ENCODE results near the gene CPA3. TPM values are rescaled to one million over a fixed set of nuclear protein-coding genes. Genes with fewer than 3 reads are reported as not detected.

The CPA3 gene
- 0.50 and 0.89 TPM in 2 replicates for total RNA-seq

GRCh38 chr3:148865049-148865448, at the start of gene CPA3:
TSS of gene CPA3 (plus strand) at chr3:148865296. CDS start at chr3:148865308, 12 bp downstream.

DNA sequence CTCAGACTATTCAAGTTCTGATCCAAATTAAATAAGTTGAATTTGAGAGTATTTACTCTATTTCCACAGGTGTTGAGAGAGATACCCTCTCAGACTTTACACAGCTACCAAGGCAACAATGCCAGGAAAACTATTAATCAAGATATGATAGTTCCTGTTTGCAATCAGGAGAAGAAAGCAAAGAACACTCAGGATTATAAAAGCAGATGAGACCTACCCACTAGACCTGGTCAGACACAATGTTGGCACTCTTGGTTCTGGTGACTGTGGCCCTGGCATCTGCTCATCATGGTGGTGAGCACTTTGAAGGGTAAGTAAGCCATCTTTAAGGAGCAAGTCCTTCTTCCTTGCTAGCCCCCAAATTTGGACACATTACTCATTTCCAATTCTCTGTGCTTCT, 37.5 kb upstream of the CPA3 start, which contains the start of gene CPB1:
Gene CPB1 (plus strand): TSS at position 227 of the 400 bp plus-strand sequence. CDS start 13 bp downstream, at position 240.

Other genes starting within 250 kb of the CPA3 start
- 2.7 and 2.8 TPM in 2 replicates for gene AGTR1, start 167.4 kb upstream of the CPA3 start, total RNA-seq
- 0.15 TPM in 1 of 2 replicates, not detected in the other for gene CPB1, start 37.5 kb upstream of the CPA3 start, total RNA-seq
- 41.0 and 41.5 TPM in 2 replicates for gene GYG1, start 126.2 kb downstream of the CPA3 start, total RNA-seq
- 19.8 and 24.7 TPM in 2 replicates for gene HLTF, start 221.2 kb downstream of the CPA3 start, total RNA-seq

Measured in bronchus fibroblast of lung (primary cell).